H54 (cell line): ENCODE measurements around the gene JAK1.
A peak's percentile ranks its signal among the peaks of the same experiment; 100 is the strongest.

ENCODE experiments used
- DNase-seq: peaks from one replicate; pipeline ENCODE4 v3.0.0; 2011; ENCODE audit warnings: low spot score, mixed read lengths; ENCODE audit not compliant: insufficient read length
- FAIRE-seq: peaks from 3 replicates; lab custom pipeline; 2011; peaks lifted over from hg19 to GRCh38; lab: Jason Lieb, UNC
- POLR2A ChIP-seq: IDR thresholded peaks from 2 replicates; pipeline ENCODE4 v1.6.1; 2011; ENCODE audit warnings: low read depth, mild to moderate bottlenecking, low read length

JAK1 gene

DNA sequence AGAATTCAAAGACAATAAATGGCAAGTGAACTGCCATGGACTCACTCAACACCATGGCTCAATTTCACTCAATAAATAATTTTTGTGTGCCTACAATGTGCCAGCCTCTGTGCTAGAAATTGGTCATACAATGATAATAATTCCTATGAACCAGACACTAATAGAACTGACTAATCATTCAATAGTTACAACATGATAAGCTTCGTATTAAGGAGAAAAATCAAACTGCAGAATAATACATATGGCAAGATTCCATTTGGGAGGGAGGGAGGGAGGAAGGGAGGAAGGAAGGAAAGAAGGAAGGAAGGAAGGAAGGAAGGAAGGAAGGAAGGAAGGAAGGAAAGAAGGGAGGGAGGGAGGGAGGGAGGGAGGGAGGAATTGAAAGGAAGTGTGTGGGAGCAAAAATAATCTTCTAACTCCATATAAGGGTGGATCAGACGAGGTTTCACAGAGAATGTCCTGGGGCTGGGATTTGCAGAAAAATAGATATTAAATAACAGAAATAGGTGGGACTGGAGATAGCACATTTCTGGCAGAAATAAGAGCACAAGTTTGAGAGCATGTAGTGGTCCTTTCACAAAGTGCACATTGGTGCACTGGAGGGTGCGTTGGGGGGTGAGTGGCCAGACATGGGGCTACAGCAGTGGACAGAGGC lies 52.9 kb downstream of the JAK1 start:
- TF ChIP-seq POLR2A: no peak
- DNase-seq (no peak), FAIRE-seq (no peak)

GRCh38 chr1:64912191-64912590 lies 54.2 kb downstream of the JAK1 start:
- DNase-seq: no peak
- FAIRE-seq: no peak
- TF ChIP-seq POLR2A: no peak

GRCh38 chr1:64911326-64911725 lies 55.0 kb downstream of the JAK1 start:
- FAIRE-seq: peak; percentile 11
- TF ChIP-seq POLR2A: no peak

DNA sequence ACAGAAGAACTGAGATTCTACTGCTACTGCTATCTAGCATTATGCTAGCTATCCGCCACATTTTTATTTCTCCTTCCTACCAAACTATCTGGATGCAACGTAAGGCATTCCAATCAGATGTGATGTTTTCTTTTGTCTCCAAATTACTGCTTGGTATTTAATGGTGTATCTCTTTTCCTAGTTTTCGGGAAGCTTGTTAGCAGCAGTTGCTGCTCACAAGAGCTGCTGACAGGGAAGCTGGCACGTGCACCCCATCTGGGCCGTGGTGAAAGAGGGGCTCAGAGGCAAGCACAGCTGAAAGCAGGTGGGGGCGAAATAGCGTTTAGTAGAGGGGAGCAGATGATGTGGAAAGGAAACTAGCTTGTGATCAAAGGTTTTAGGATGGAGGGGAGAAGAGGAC lies 57.3 kb downstream of the JAK1 start:
- peak; percentile 20 for FAIRE-seq
- no peak for DNase-seq
- no peak for TF ChIP-seq POLR2A

More at GRCh38 chr1:64911326-64911725, 55.0 kb downstream of the JAK1 start:
- no peak for DNase-seq

- DNase-seq (no peak), FAIRE-seq (no peak)
- no peak for TF ChIP-seq POLR2A
Observed at GRCh38 chr1:64908575-64908974, 57.8 kb downstream of the JAK1 start.

DNA sequence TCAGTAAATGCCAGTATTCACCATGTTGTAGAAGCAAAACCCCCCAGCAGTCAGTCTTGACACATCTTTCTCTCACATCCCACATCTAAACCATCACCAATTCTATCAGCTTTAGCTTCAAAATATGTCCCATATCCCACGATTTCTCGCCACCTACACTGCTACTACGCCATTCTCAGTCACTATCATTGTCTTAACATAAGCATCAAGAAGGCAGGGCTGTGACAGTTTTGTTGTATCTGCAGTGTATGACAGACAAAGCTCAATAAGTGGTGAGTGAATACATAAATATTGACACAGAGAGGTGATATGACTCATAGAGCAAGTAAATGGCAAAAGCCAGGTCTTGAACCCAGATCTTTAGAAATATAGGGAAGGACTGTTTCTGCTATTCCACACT lies 59.9 kb downstream of the JAK1 start:
- DNase-seq: no peak
- FAIRE-seq: peak; percentile 86
- TF ChIP-seq POLR2A: no peak

- DNase-seq (no peak), FAIRE-seq (peak; percentile 11)
- no peak for TF ChIP-seq POLR2A
Observed at GRCh38 chr1:64903593-64903992, 62.8 kb downstream of the JAK1 start.

- TF ChIP-seq POLR2A: no peak
- FAIRE-seq: no peak
- no peak for DNase-seq
Observed at GRCh38 chr1:64901663-64902062, 64.7 kb downstream of the JAK1 start.

GRCh38 chr1:64900916-64901315 lies 65.4 kb downstream of the JAK1 start:
- FAIRE-seq (no peak), DNase-seq (no peak)
- no peak for TF ChIP-seq POLR2A

GRCh38 chr1:64898107-64898861 lies 68.1 kb downstream of the JAK1 start:
- peak; percentile 96 for FAIRE-seq

GRCh38 chr1:64896551-64896950 lies 69.8 kb downstream of the JAK1 start:
- FAIRE-seq (no peak), DNase-seq (no peak)
- no peak for TF ChIP-seq POLR2A

More at GRCh38 chr1:64898107-64898861, 68.1 kb downstream of the JAK1 start:
- no peak for TF ChIP-seq POLR2A
- DNase-seq: peak; percentile 66

- no peak for TF ChIP-seq POLR2A
- DNase-seq (no peak), FAIRE-seq (no peak)
Observed at GRCh38 chr1:64895500-64895899, 70.8 kb downstream of the JAK1 start.

DNA sequence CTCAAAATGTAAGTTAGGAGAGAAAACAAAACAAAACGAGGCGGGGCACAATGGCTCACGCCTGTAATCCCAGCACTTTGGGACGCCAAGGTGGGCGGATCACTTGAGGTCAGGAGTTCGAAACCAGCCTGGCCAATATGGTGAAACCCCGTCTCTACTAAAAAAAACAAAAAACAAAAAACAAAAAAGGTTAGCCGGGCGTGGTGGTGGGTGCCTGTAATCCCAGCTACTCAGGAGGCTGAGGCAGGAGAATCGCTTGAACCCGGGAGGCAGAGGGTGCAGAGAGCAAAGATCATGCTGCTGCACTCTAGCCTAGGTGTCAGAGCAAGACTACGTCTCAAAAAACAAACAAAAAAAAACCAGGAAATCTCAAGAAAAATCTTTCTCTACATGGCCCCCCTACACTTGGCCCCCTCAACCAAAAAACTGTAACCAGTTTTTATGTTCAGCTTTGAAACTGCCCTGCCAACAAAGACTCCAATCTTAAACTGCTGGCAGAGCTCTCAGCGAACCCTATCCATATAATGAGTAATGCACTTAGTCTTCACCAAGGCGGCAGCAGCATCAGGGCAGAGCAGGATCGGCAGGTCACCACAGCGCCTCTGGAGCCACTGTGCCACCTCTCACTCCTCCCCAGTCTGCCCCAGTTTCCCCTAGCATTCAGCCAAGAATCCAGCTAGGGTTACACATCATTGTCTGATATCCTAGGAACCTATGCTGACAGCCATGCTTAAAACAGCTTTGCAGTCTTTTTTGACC lies 71.7 kb downstream of the JAK1 start:
- no peak for DNase-seq
- TF ChIP-seq POLR2A: no peak
- FAIRE-seq: peak; percentile 41

- DNase-seq (no peak), FAIRE-seq (no peak)
- TF ChIP-seq POLR2A: no peak
Observed at GRCh38 chr1:64893921-64894320, 72.4 kb downstream of the JAK1 start.
